Stimulated activated CD8-positive, alpha-beta memory T cell treated with anti-CD3 and anti-CD28 coated beads, Interleukin-12 subunit alpha, Interleukin-12 subunit beta, amount 100 ng/mL, for 1 hour (primary cell): ENCODE data around the gene CD4.

Experiments
- DNase-seq: peaks from one replicate; pipeline ENCODE4 v3.0.0-alpha.2; 2020; ENCODE audit warnings: low read depth

CD4 gene

DNA sequence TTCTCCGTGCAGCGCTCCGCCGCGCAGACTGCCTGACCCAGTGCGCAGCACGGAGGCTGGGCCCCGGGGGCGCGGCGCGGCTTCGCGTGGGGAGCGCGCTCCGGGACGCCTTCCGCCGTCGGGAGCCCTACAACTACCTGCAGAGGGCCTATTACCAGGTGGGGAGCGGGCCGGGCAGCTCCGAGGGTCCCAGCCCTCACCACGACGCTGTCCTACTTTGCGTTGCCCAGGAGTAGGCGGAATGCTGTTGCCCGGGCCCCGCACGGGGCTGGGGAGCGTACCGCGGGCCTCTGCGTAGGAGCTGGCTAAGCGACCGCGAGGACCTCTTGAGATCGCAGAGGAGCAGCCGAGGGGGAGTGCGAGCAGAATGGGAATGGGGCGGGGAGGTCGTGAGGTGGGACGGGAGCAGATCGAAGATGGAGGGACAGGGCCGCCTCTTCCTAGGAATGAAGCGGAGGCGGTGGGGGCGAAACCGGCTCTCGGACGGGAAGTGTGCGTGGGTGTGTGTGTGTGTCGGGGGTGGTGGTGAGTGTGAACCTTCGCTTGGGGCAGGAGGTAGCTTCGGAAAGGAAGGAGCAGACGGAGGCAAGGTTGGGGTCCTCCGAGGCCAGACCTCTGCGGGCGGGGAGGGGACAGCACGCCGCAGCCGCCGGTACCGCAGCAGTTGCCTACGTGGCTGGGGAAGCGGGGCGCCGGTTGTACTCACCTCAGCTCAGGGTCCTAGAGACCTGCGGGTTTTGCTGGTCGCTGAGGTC lies 39.6 kb downstream of the CD4 start:
- DNase-seq = no peak

DNA sequence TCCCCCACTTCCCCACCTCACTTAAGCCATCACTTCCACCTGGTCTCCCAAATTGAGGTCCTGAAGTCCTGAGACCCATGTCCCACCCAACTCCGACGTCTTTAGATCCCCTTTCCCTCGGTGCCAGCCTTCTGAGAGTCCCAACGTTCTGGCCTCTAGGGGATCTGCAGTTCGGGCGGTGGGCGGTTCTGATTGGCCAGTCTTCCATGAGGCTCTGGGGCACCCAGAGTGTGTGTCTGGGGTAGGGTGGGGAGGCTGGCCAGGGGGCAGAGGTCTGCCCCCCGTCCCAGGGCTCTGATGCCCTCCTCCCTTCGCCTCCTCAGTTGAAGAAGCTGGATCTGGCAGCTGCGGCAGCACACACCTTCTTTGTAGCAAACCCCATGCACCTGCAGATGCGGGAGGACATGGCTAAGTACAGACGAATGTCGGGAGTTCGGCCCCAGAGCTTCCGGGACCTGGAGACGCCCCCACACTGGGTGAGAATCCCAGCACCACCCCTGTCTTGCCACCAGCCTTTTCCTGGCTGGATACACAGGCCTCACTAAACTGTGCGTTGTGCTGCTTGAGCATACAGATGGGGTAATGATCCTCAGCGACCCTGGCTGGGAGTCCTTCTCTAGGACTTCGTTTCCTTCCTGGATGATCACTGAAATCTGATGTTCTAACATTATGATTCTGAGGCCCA lies 40.4 kb downstream of the CD4 start:
- no peak for DNase-seq

DNA sequence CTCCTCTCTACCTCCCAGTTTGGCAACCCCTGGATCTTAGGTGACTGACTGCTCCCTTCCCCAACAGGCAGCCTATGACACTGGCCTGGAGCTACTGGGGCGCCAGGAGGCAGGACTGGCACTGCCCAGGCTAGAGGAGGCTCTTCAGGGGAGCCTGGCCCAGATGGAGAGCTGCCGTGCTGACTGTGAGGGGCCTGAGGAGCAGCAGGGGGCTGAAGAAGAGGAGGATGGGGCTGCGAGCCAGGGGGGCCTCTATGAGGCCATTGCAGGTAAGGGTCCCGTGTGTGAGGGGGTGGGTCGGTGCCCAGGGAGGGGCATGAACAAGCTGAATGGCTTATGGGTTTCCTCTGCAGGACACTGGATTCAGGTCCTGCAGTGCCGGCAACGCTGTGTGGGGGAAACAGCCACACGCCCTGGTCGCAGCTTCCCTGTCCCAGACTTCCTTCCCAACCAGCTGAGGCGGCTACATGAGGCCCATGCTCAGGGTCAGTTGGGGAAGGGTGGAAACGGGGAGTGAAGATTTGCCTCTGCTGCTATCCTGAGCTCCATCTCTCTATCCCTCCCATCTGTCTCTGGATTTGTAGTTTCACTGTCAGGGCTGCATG lies 41.1 kb downstream of the CD4 start:
- no peak for DNase-seq

DNA sequence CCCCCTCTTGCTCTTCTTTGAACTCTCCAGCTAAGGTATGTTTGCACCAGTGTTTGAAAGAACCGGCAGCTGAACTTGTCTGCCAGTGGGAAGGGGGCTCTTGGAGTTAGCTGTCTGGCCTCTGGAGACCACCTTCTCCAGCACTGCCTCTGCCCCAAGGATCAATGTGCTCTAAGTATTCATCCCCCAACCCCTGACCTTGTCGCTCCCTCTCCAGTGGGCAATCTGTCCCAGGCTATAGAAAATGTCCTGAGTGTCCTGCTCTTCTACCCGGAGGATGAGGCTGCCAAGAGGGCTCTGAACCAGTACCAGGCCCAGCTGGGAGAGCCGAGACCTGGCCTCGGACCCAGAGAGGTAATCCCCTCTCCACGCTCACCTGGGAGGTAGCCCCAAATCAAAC lies 41.7 kb downstream of the CD4 start:
- DNase-seq = no peak

DNA sequence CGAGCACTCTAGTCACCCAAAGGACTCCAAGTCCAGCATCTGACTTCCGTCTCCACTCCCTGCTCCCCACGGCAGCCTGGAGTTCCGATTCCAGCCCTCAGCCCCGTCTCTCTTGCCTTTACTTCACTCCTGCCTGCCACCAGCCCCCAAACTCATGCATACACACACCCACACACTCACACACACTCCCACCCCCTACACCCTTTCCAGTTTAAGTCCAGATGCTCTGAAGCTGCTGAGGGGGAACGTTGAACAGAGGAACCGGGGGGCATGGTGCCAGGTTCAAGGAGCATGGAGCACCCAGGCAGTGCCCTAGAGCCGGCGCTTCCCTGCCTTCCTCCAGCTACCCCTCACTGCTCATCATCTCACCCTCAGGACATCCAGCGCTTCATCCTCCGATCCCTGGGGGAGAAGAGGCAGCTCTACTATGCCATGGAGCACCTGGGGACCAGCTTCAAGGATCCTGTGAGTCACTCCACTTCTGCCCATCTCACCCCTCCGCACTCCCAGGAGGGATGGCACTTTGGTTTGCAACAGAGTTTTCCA lies 42.2 kb downstream of the CD4 start:
- DNase-seq = no peak

DNA sequence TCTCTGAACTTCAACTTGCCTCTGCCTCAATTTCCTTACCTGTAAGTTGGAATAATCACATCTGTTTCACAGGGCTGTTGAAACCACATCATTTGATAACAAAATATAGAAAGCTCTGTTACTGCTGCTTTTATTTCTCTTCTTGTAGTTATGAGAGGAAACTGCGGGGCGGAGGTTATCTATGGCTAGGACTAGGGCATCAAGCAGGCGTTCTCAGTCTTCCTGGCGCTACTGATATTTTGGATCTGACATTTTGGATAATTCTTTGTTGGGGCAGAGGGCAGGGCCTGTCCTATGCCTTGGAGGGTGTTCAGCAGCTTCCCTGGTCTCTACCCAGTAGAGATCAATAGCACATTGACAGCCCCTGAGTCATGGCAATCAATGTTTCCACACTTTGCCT lies 42.8 kb downstream of the CD4 start:
- no peak for DNase-seq

DNA sequence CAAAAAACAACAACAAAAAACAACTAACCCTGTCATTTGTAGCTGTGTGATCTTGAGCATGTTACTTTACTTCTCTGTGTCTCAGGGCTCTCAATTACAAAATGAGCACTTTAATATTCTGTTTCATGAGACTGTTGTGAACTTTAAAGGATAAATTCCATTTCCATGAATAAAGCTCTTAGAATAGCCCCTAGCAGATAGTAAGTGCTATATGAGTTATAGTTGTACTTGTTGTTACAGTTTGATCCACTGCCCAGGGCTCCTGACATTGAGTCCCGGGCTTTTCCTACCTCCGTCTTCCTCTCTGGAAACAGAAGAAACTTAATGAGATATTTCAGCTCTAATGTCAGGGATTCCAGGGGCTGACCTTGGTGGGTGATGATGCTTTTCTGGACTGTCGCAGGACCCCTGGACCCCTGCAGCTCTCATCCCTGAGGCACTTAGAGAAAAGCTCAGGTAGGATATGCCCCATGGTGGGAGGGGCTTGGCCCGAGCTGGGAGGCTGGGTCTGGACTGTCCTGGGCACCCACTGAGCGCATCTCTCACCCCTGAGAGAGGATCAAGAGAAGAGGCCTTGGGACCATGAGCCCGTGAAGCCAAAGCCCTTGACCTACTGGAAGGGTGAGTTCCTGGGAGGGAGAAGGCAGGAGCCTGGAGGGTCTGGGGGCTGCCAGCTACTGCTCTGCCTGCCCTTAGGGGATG lies 44.0 kb downstream of the CD4 start:
- no peak for DNase-seq

DNA sequence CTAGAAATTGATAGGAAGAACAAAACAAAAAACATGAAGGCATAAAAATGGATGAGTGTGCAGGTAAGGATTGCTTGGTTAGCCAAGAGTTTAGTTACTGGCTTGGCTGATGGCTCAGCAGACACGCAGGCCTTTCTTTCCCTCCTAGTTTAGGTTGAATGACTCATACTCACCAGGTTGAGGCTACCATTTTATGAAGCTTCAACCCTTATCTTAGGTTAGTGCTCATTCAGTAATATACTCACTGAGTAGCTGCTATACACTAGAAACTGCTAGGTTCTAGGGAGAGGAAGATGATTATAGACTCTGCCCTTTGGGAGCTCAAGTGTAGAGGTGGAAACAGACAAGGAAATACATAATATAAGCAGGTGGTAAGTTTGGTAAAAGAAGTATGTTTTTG lies 44.9 kb downstream of the CD4 start:
- no peak for DNase-seq

DNA sequence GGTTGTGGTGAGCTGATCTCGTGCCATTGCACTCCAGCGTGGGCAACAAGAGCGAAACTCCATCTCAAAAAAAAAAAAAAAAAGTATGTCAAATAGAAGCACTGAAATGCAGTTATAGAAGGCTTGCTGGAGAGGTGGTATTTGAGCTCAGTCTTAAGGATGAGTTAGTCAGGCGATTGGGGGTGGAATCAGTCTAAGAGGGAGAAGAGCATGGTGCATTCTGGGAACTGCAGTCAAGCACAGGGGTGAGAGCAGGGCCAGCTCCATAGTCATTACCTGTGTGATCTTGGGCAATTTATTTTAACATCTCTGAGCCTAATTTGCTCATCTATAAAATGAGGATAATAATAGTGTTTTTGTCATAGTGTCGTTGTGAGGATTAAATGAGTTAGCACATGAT lies 45.5 kb downstream of the CD4 start:
- DNase-seq = no peak

DNA sequence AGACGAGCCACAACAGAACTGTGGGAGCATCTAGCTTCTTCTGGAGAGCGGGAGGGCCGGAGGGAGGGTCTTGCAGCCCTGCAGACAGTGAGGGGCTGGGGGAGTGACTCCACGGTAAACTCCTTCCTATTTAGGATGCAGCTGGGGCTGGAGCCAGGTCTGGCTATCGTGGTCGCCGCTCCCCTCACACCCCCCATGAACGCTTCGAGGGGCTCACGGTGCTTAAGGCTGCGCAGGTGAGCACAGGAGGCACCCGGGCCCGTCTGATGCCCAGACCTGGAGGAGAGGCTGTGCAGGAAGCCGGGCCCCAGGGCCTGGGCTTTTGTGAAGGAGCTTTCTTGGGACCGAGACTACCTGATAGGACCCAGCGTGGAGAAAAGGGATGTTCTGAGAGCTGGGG lies 47.5 kb downstream of the CD4 start:
- no peak for DNase-seq

DNA sequence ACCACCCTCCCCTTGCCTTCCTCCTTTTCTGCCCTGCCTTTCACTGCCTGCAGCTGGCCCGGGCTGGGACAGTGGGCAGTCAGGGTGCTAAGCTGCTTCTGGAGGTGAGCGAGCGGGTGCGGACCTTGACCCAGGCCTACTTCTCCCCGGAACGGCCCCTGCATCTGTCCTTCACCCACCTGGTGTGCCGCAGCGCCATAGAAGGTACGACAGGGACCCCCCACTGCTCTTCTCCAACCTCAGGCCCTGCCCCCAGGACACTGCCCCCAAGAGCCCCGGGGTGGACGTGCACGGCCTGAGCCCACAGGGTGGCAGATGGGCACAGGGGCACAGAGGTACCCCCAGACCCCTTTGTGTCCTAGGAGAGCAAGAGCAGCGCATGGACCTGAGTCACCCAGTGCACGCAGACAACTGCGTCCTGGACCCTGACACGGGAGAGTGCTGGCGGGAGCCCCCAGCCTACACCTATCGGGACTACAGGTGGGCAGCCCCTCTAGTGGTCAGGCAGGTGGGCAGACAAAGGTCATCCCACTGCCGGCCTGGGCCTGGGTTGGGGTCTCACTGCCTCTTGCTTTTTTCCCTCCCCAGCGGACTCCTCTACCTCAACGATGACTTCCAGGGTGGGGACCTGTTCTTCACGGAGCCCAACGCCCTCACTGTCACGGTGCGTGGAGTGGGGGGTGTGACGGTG lies 48.2 kb downstream of the CD4 start:
- no peak for DNase-seq

DNA sequence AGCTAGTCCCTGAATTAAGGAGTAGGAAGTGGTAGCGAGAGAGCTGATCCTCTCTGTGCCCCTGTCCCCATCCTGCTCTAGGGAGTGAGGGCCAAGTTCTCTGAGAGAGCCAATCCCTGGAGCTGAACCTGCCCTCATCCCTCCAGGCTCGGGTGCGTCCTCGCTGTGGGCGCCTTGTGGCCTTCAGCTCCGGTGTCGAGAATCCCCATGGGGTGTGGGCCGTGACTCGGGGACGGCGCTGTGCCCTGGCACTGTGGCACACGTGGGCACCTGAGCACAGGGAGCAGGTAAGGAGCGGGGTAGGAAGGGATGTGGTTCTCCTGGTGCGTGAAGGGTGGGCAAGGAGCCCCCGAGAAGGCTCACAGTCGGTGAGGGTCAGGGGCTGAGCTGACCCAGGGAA lies 49.5 kb downstream of the CD4 start:
- DNase-seq = no peak

DNA sequence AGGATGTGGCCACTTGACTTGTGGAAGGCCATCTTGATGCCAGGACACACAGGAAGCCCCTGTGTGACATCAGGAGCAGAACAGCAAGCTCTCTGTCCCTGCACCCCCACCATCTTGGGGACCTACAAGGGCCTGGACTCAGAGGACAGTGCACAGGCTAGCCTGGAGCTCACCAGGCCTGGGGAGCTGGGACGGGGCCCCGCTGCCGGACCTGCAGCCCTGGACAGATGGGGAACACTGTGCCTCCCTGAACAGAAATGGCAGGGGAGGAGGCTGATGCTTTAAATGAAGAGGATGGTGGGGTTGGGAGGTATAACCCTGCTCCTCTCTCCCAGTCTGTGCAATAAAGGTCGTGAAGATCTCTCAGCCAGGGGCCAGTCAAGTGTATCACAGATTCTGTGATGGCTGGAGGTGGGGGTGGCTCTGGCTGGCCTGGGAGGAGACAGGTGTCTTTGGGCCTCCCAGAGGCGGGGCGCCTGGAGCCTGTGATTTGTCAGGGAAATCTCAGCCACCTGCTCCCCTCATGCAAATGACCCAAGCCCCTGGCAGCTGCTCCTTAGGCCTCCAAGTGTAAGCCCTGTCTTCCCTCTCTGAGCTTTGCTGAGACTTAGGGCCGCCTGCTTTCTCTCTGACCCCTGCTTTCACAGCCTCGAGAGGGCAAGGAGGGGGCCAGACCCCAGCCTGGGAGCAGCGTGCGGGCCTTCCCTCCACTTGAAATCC lies 50.3 kb downstream of the CD4 start:
- DNase-seq = no peak

DNA sequence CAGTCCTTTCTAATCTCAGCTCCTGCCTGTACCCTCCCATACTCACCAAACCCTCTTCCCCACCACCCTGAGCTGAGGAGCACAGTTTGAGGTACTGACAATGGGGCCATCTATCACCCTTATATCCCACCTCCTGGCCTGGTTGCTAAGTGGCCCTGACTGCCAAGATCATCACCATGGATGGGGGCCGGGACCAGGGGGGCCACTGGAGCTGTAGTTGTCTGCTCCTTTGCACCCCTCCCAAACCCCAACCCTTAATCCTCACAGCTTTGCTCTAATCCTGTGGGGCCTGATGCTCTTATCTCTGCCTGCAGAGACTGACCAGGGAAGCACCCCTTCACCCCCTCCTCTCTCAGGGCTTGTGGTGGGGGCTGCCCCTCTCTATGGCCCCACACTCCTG lies 51.0 kb downstream of the CD4 start:
- no peak for DNase-seq

DNA sequence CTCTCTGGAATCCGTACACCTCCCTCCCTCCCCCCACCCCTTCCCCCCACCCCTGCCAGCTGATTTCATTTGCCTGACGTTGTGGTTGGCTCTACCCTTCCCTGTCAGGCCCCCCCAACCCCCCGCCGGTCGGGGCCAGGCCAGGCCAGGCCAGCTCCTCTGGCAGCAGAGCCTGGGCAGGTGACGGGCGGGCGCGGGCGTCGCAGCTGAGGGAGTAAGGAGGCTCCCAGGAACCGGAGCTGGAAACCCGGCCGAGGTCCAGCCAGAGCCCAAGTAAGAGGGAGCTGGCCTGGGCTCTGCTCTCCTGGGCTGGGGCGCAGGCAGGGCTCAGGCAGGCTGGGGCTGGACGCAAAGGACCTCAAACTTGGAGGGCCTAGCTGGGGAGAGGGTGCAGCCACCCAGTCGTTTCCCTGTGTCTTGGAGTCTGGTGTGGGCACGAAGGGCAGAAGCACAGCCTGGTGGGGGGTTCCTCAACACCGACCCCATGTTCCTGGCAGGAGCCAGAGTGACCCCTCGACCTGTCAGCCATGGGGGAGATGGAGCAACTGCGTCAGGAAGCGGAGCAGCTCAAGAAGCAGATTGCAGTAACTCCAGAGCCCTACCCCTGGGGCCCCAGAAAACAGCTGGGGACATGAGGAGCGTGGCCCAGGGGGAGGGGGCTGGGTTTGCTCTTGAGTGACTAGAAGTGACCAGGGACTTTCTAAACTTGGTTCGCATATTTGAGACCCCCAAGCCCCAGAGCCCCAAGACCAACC lies 51.6 kb downstream of the CD4 start, which contains the start of gene GNB3:
GNB3 (plus strand) TSS at position 165 of the 755 bp plus-strand sequence; CDS start at position 528, 363 bp downstream.
- DNase-seq = no peak

DNA sequence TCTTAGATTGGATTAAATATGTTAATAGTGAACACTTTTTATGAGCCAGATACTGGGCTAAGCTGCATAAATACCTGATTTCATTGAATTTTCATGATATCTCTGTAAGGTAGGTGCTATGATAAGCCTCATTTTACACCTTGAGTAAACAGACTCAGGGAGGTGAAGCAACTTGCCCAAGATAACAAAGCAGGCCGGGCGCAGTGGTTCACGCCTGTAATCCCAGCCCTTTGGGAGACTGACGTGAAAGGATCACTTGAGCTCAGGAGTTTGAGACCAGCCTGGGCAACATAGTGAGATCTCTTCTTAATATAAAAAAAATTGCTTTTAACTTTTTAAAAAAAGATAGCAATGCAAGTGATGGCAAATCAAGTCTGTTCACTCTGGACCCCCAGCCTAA lies 52.7 kb downstream of the CD4 start:
- DNase-seq = no peak

DNA sequence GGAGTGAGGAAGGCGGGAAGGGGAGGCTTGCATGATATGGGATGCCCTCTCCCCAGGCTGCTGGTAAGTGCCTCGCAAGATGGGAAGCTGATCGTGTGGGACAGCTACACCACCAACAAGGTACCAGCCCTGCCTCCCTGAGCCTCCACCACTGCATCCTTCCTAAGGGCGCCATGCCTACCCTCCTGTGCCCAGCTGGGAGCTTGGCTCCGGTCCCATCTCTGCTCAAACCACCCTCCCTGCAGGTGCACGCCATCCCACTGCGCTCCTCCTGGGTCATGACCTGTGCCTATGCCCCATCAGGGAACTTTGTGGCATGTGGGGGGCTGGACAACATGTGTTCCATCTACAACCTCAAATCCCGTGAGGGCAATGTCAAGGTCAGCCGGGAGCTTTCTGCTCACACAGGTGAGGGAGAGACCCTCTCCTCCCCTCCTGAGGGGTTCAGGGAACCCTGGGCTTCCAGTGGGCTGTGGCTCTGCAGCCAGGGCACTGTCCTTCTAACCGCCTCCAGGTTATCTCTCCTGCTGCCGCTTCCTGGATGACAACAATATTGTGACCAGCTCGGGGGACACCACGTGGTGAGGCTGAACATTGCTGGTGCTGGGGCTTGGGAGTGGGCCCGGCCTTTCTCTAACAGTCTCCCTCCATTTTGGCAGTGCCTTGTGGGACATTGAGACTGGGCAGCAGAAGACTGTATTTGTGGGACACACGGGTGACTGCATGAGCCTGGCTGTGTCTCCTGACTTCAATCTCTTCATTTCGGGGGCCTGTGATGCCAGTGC lies 54.0 kb downstream of the CD4 start:
- no peak for DNase-seq

DNA sequence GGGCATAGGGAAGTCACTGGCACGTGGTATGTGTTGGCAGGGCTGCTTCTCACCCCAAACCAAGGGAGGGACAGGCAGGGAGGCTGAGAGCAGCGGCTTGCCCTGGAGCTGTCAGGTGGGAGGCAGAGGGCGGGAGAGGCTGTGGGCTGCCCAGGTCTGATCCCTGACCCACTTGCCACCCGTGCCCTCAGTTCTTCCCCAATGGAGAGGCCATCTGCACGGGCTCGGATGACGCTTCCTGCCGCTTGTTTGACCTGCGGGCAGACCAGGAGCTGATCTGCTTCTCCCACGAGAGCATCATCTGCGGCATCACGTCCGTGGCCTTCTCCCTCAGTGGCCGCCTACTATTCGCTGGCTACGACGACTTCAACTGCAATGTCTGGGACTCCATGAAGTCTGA lies 56.1 kb downstream of the CD4 start:
- DNase-seq = no peak

DNA sequence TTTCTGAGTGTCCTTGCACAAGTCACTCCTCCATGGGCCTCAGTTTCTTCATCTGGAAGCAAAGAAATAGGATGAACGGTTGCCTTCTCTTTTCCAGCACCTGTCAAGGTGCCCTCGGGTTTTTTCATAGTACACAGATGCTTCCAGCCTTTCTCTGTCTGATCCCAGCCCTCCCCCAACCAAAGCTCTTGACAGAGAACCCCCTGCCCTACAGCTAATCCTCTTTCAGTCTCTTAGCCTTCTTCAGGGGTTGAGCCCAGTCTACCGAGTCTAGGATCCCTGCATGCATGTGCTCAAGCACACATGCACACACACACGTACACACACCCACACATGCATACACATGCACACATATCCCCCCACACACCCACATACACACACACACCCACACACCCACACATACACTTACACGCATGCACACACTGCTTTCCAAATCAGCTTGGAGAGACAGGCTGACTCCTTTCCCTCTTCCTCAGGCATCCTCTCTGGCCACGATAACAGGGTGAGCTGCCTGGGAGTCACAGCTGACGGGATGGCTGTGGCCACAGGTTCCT lies 57.1 kb downstream of the CD4 start:
- no peak for DNase-seq
